SU-DHL-6 (cell line): ENCODE measurements around the gene CCNI2.

ENCODE experiments used
- H2AFZ ChIP-seq: fragments of 200-600 bp; sonication (generic); 2 replicates; pipeline ENCODE4 v1.6.1; 2014; ENCODE audit warnings: low read depth, mild to moderate bottlenecking, moderate library complexity, mixed read lengths, antibody characterized with exemption, low read length; ENCODE audit not compliant: severe bottlenecking
- H3F3A ChIP-seq: fragments of 200-600 bp; shearing (Covaris generic); 2 replicates; pipeline ENCODE4 v1.6.0; 2016; ENCODE audit warnings: antibody characterized with exemption, mild to moderate bottlenecking; ENCODE audit not compliant: insufficient read depth
- H3K27ac ChIP-seq: fragments of 200-600 bp; sonication (generic); 2 replicates; pipeline ENCODE4 v1.5.1; 2016; ENCODE audit warnings: low read depth, mild to moderate bottlenecking, low read length, moderate library complexity, mixed read lengths
- H3K27me3 ChIP-seq: fragments of 200-600 bp; sonication (generic), shearing (Covaris generic); 2 replicates; pipeline ENCODE4 v1.6.0; 2014; ENCODE audit warnings: mild to moderate bottlenecking, low read length
- H3K36me3 ChIP-seq: fragments of 200-600 bp; sonication (generic); 2 replicates; pipeline ENCODE4 v1.6.1; 2014; ENCODE audit warnings: mild to moderate bottlenecking, low read length, mixed read lengths
- H3K4me2 ChIP-seq: fragments of 300-600, 200-600 bp; shearing (Covaris generic), sonication (generic); 2 replicates; pipeline ENCODE4 v1.6.0; 2014; ENCODE audit warnings: low read length, low read depth, mild to moderate bottlenecking; ENCODE audit not compliant: poor library complexity, severe bottlenecking
- H3K4me3 ChIP-seq: fragments of 200-600 bp; sonication (generic); 2 replicates; pipeline ENCODE4 v1.5.1; 2014; ENCODE audit warnings: antibody characterized with exemption, low read length, mild to moderate bottlenecking, mixed read lengths; ENCODE audit not compliant: insufficient read depth, poor library complexity, severe bottlenecking
- H3K79me2 ChIP-seq: fragments of 200-600 bp; sonication (generic); 2 replicates; pipeline ENCODE4 v1.6.1; 2014; ENCODE audit warnings: mild to moderate bottlenecking, low read length, moderate library complexity; ENCODE audit not compliant: insufficient read depth
- H3K9ac ChIP-seq: fragments of 200-600 bp; sonication (generic); 2 replicates; pipeline ENCODE4 v1.7.0; 2014; ENCODE audit warnings: mild to moderate bottlenecking, low read length
- H3K9me2 ChIP-seq: fragments of 200-600 bp; sonication (generic); replicated peaks from 2 replicates; pipeline ENCODE4 v1.6.1; 2014; ENCODE audit warnings: low read length; ENCODE audit not compliant: insufficient read depth
- H3K9me3 ChIP-seq: fragments of 200-600 bp; sonication (generic); 2 replicates; pipeline ENCODE4 v1.6.1; 2014; ENCODE audit warnings: low read length, mixed read lengths; ENCODE audit not compliant: insufficient read depth
- H4K20me1 ChIP-seq: fragments of 200-600 bp; sonication (generic); 2 replicates; pipeline ENCODE4 v1.6.1; 2014; ENCODE audit warnings: low read depth, mild to moderate bottlenecking, antibody characterized with exemption, low read length, moderate library complexity, mixed read lengths
- EZH2phosphoT487 ChIP-seq: fragments of 200-600 bp; sonication (generic), shearing (Covaris generic); conservative IDR thresholded peaks from 2 replicates; pipeline ENCODE4 v1.6.1; 2018; ENCODE audit warnings: mild to moderate bottlenecking, antibody characterized with exemption, low read length, moderate library complexity, mixed read lengths
- TF ChIP-seq, protein P1 (sequence below): fragments of 200-600 bp; sonication (generic); IDR thresholded peaks from one replicate; pipeline ENCODE4 v1.5.1; 2017; ENCODE audit warnings: antibody characterized with exemption, mild to moderate bottlenecking, low read length, moderate library complexity; ENCODE audit not compliant: insufficient read depth, poor library complexity, severe bottlenecking

CCNI2 gene

DNA sequence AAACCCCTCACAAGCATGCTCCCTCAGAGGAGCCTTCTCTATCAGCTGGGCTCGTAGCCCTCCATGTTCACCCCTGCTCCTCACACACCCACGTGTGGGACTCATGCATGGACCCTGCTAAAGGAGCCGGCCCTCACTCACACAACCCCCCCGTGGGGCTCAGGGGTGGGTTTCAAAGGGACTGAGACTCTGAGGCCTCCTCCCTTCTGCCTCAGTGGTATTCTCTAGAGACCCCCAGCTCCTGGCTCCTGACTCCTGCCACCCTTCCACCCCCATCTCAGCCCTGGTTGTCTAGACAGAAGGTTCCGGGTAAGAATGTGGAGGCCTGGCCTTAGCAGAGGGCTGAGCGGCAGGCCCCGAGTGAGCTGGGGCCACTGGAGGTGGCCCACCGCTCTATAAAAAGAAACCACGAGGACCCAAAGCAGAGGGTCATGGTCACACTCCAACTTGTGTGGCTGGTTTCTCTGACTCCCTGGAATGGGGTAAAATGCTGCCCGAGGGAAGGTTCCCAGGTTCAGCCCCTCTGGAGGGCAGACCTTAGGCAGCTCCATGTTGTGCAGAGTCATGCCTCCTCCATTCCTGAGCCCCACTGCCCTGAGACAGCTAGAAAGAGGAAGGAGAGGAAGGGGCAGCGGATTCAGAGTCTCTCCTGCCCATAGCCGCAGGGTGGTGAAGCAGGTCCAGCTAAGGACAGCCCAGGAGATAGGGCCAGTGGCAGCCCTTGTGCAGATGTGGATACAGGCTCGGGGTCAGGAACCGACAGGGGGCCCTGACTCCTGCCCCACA is 19.0 kb downstream of the CCNI2 start:
- Histone ChIP-seq H3K9ac (no peak overlapping the region), H3K36me3 (no peaks in the 10 kb centered on the region), H3K9me2 (no peaks in the 10 kb centered on the region), H3K9me3 (no peaks in the 10 kb centered on the region), H3K4me3 (no peak overlapping the region), H3F3A (no peaks in the 10 kb centered on the region), H4K20me1 (no peaks in the 10 kb centered on the region), H3K79me2 (no peaks in the 10 kb centered on the region), H2AFZ (no peak overlapping the region), H3K27ac (no peak overlapping the region), H3K27me3 (no peaks in the 10 kb centered on the region), H3K4me2 (no peak overlapping the region)
- no peak for TF ChIP-seq EZH2phosphoT487
- TF ChIP-seq, protein P1, sequence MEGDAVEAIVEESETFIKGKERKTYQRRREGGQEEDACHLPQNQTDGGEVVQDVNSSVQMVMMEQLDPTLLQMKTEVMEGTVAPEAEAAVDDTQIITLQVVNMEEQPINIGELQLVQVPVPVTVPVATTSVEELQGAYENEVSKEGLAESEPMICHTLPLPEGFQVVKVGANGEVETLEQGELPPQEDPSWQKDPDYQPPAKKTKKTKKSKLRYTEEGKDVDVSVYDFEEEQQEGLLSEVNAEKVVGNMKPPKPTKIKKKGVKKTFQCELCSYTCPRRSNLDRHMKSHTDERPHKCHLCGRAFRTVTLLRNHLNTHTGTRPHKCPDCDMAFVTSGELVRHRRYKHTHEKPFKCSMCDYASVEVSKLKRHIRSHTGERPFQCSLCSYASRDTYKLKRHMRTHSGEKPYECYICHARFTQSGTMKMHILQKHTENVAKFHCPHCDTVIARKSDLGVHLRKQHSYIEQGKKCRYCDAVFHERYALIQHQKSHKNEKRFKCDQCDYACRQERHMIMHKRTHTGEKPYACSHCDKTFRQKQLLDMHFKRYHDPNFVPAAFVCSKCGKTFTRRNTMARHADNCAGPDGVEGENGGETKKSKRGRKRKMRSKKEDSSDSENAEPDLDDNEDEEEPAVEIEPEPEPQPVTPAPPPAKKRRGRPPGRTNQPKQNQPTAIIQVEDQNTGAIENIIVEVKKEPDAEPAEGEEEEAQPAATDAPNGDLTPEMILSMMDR, result no peak

- Histone ChIP-seq H3K9me2 (no peaks in the 10 kb centered on the region), H3K36me3 (no peaks in the 10 kb centered on the region), H3K4me2 (no peak overlapping the region), H2AFZ (no peak overlapping the region), H3K27ac (no peak overlapping the region), H3K9me3 (no peaks in the 10 kb centered on the region), H3F3A (no peaks in the 10 kb centered on the region), H3K9ac (no peak overlapping the region), H3K79me2 (no peaks in the 10 kb centered on the region), H3K27me3 (no peaks in the 10 kb centered on the region), H3K4me3 (no peak overlapping the region), H4K20me1 (no peaks in the 10 kb centered on the region)
- TF ChIP-seq, protein P1, result no peak
- TF ChIP-seq EZH2phosphoT487, result no peak
Measured at GRCh38 chr5:132766806-132767055, 19.5 kb downstream of the CCNI2 start.

DNA sequence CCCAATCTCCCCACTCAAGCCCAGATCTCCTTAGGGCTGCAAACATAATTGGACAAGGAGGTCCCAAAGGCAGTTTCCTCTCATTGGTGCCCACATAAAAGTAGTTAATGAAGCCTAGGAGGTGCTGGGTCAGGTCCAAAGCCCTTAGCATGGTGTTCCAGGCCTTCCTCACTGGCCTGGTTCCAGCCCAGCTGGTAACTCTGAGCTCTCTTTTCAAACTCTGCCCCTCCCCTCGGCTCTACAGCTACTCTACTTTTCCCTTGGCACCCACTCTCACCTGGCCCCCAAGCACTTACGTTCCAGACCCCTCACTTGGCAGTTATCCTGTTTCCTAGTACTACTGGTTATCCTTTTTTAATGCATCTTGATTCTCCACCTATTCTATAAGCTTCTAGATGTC is 19.9 kb downstream of the CCNI2 start:
- Histone ChIP-seq H3K9me2 (no peaks in the 10 kb centered on the region), H3K36me3 (no peaks in the 10 kb centered on the region), H3K79me2 (no peaks in the 10 kb centered on the region), H3K27me3 (no peaks in the 10 kb centered on the region), H3K9me3 (no peaks in the 10 kb centered on the region), H2AFZ (no peak overlapping the region), H3K9ac (no peak overlapping the region), H3F3A (no peaks in the 10 kb centered on the region), H3K4me2 (no peak overlapping the region), H3K27ac (no peak overlapping the region), H4K20me1 (no peaks in the 10 kb centered on the region), H3K4me3 (no peak overlapping the region)
- TF ChIP-seq EZH2phosphoT487, result no peak
- TF ChIP-seq, protein P1, result no peak
